Kidney (tissue), 14 donors: Measurements from ENCODE around the gene RNF8. TPM values are rescaled to one million over a fixed set of nuclear protein-coding genes. Genes with fewer than 3 reads are reported as not detected.
"Not testable (repeated sequence)": the region's sequence is repeated elsewhere in the genome, so short reads cannot be mapped to it uniquely, and the experiment has no call there.

Experiments used
- DNase-seq, 5 donors: peaks; one replicate each; pipeline ENCODE4 v3.0.0-alpha.2; 2013 to 2020
- FAIRE-seq: peaks from 2 replicates; lab custom pipeline; 2012; peaks lifted over from hg19 to GRCh38; lab: Jason Lieb, UNC
- H3K27ac ChIP-seq, 2 donors: one replicate each; pipeline ENCODE4 v1.7.0; 2013; ENCODE audit warnings: low read depth in 2 of 2, low read length in 2 of 2, inconsistent platforms in 1 of 2
- H3K27me3 ChIP-seq: one replicate; pipeline ENCODE4 v1.7.1; 2013; ENCODE audit warnings: low read length, inconsistent platforms; ENCODE audit not compliant: control insufficient read depth, insufficient read depth
- H3K36me3 ChIP-seq, 3 donors: one replicate each; pipeline versions ENCODE4 v1.7.0 to v1.7.1; 2013; ENCODE audit warnings: low read length in 3 of 3, control low read depth in 1 of 3, inconsistent platforms in 1 of 3; ENCODE audit not compliant: insufficient read depth in 3 of 3, control insufficient read depth in 2 of 3
- H3K4me1 ChIP-seq, 3 donors: one replicate each; pipeline versions ENCODE4 v1.7.0 to v1.7.1; 2013; ENCODE audit warnings: low read length in 3 of 3, inconsistent platforms in 1 of 3, low read depth in 1 of 3; ENCODE audit not compliant: control insufficient read depth in 2 of 3, insufficient read depth in 2 of 3
- H3K4me3 ChIP-seq, 3 donors: one replicate each; pipeline versions ENCODE4 v1.7.0 to v1.8.1; 2013; ENCODE audit warnings: low read length in 3 of 3, control low read depth in 1 of 3, inconsistent platforms in 1 of 3
- H3K9ac ChIP-seq, 3 donors: one replicate each; pipeline versions ENCODE4 v1.7.0 to v1.7.1; 2013; ENCODE audit warnings: low read length in 3 of 3, control low read depth in 1 of 3, inconsistent platforms in 1 of 3
- H3K9me3 ChIP-seq, 3 donors: one replicate each; pipeline versions ENCODE4 v1.7.0 to v1.7.1; 2013; ENCODE audit warnings: low read length in 3 of 3, control low read depth in 1 of 3, inconsistent platforms in 1 of 3; ENCODE audit not compliant: control insufficient read depth in 2 of 3, insufficient read depth in 1 of 3
- CTCF ChIP-seq: IDR thresholded peaks from 3 replicates; pipeline ENCODE4 v1.5.1; 2012; ENCODE audit warnings: mild to moderate bottlenecking, moderate library complexity, borderline replicate concordance; ENCODE audit not compliant: insufficient read depth; ENCODE audit errors: extremely low read depth
- intact Hi-C: fragments of 100-400 bp; cut with DNase I; formaldehyde crosslinking; loops from one replicate; pipeline ENCODE4 v1.11.1; 2022
- polyA plus RNA-seq: library from polyadenylated mRNA; stranded (reverse); fragments of 350-450 nt; fragmentation: Illumina TruSeq; extraction: RNeasy Lipid Tissue Mini Kit (QIAGEN cat#74804); gene quantifications from one replicate; pipeline ENCODE4 v1.2.3, GENCODE V29; 2014; ENCODE audit warnings: low read depth, low replicate concordance; ENCODE audit not compliant: insufficient read depth
- total RNA-seq: library from RNA; stranded (reverse); fragmentation: NEBNext Ultra II Directional; extraction: Animal tissue kit (Norgen Biotek cat#: 25700); gene quantifications from one replicate; pipeline ENCODE4 v1.2.1, GENCODE V29; 2021
- donor health status: control.
- donor health status: control.
- donor health status: control.
- donor health status: control.
- donor health status: control.
- donor health status: DM: yes; HTN: yes; CAD: no.
- donor health status: Normal renal cell carcinoma (clear cell type).

Gene RNF8
- total and polyA plus RNA-seq, 2 donors from 2014 or later = 18.4 to 18.5 TPM

GRCh38 chr6:37306624-37307222 is 47.1 kb upstream of the RNF8 start:
- TF ChIP-seq CTCF = no peak
- Histone ChIP-seq H3K4me3 (no peak overlapping the region), H3K27ac (no peak overlapping the region), H3K27me3 (no peaks in the 10 kb centered on the region), H3K36me3 (peaks cover 0 to 24% (median 13%) of the 10 kb centered on the region in 3 donors), H3K9ac (no peak overlapping the region), H3K4me1 (no peaks in the 10 kb centered on the region), H3K9me3 (no peaks in the 10 kb centered on the region)
- FAIRE-seq (no peak), DNase-seq (no peak)
- intact Hi-C loops = no loop called here

DNA sequence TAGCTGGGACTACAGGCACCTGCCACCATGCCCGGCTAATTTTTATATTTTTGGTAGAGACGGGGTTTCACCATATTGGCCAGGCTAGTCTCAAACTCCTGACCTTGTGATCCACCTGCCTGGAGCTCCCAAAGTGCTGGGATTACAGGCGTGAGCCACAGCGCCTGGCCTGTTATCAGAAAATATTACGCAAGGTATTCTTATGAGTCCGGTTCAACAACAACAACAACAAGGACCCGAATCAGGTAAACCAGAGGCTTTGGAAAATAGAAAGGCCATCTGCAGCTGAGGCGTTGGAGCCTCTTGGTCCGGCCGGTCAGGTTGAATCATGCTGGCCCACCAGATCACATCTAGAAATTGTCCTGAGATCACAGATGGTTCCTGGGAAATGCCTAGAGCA is 46.3 kb upstream of the RNF8 start:
- H3K27ac ChIP-seq, FAIRE-seq, DNase-seq, H3K4me3 ChIP-seq, H3K9ac ChIP-seq, H3K27me3 ChIP-seq, H3K9me3 ChIP-seq, H3K4me1 ChIP-seq, intact Hi-C loops: not testable (repeated sequence)
- H3K36me3 ChIP-seq = peaks cover 0 to 24% (median 11%) of the 10 kb centered on the region in 3 donors

DNA sequence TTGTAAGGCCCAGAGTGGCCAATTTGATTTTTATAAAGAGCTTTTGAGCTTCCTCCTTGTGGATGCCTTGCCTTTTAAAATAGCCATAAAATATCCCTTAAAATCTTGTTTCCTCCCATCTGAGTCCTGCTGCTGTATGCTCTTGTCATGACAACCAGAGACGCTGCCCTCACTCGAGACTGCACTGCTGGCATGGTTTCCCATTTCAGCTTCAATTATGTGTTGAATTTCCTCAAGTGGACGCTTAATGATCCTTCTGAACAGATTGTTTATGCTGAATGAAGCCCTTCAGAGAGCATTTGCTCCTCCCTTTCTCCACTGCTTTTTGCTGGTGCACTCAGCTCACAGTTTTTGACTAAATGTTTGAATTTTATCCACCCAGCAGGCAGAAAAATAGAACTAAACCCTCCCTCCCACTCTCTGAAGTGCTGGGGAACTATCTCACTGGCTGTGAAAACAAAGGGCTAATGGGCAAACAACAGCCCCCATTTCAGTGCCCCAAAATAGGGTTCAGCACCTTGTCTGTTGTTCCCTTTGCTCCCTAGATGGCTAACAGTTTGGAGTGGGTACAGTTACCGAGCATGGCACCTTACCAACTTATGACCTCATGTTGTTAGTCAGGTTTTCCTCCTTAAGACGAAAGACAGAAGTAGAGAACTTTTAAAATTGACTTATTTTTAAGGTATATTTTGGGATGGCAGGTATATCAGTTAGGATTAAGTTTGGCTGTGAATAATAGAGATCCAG is 45.5 kb upstream of the RNF8 start:
- H3K4me3 ChIP-seq = no peak overlapping the region
- intact Hi-C loops = no loop called here
- H3K9ac ChIP-seq = no peak overlapping the region
- H3K27ac ChIP-seq = no peak overlapping the region
- DNase-seq (peak in 3 of 5 donors; percentile 53 to 67 (median 62)), FAIRE-seq (no peak)
- no peak for TF ChIP-seq CTCF
- H3K4me1 ChIP-seq = no peaks in the 10 kb centered on the region
- no peaks in the 10 kb centered on the region for H3K27me3 ChIP-seq
- H3K36me3 ChIP-seq = peaks cover 0 to 24% (median 8%) of the 10 kb centered on the region in 3 donors
- H3K9me3 ChIP-seq = no peaks in the 10 kb centered on the region

- Histone ChIP-seq H3K27ac (no peak overlapping the region), H3K27me3 (no peaks in the 10 kb centered on the region), H3K36me3 (peaks cover 0 to 30% (median 16%) of the 10 kb centered on the region in 3 donors), H3K4me3 (no peak overlapping the region), H3K9me3 (no peaks in the 10 kb centered on the region), H3K4me1 (no peaks in the 10 kb centered on the region), H3K9ac (no peak overlapping the region)
- intact Hi-C loops = no loop called here
- DNase-seq (no peak), FAIRE-seq (no peak)
- TF ChIP-seq CTCF = no peak
Measured at GRCh38 chr6:37309046-37309445, 44.7 kb upstream of the RNF8 start.
